HL-60 (cell line): ENCODE measurements around the gene IRF3.

Source experiments
- CTCF ChIP-seq: IDR thresholded peaks from one replicate; pipeline ENCODE4 v1.5.1; 2011; ENCODE audit warnings: low read length, control low read depth, inconsistent platforms; ENCODE audit not compliant: insufficient read depth
- GABPA ChIP-seq: IDR thresholded peaks from 2 replicates; pipeline ENCODE4 v1.6.1; 2012; ENCODE audit warnings: low read depth
- POLR2AphosphoS5 ChIP-seq: IDR thresholded peaks from 2 replicates; pipeline ENCODE4 v1.6.1; 2012; ENCODE audit warnings: low read depth

DNA sequence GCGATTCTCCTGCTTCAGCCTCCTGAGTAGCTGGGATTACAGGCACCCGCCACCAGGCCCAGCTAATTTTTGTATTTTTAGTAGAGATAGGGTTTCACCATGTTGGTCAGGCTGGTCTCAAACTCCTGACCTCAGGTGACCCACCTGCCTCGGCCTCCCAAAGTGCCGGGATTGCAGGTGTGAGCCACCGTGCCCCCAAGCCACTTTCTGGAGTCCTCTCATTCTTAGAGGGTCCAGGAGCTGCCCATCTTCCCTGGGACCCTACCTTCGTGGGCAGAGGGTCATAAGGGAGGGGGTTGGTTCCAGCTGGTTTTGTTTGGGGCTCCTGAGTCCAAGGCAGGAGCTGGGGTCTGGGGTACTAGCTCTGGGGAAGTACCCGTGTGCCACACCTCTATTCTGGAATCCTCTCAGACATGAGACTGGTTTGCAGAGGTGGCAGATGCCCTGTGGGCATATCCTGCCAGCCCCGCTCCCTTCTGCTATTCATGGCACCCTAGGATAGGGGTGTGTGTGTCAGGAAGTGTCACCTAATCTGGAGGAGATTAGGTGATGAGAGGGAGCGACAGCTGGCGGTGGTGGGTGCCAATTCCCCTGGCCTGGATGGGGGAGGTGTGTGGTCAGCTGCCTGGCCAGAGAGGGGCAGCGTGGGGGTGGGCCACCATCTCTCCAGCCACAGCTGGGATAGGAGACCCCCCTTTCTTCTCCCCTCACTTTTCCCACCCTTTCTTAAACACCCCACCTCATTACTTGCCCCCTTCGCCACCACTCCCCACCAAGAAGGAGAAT, 13.5 kb upstream of the IRF3 start:
- TF ChIP-seq CTCF: no peak
- TF ChIP-seq GABPA: no peak
- no peak for TF ChIP-seq POLR2AphosphoS5
